Measurements from ENCODE around the gene RFX8.

Gene RFX8

GRCh38 chr2:101375653-101376052 lies 99.3 kb downstream of the RFX8 start (continued):
- TF ChIP-seq ZNF518A (tag by site-specific recombination; conservative IDR thresholded peaks at IDR 0.05; ENCODE audit: low read depth) (no peak), ZIC2 (tag by site-specific recombination; IDR thresholded peaks at IDR 0.05) (no peak)

GRCh38 chr2:101374821-101375561 lies 99.9 kb downstream of the RFX8 start:
- no peaks in the 10 kb centered on the region for H3K9me3 ChIP-seq (ENCODE audit: control insufficient read depth, insufficient read depth, low read depth, low read length)
- CTCF ChIA-PET, result interaction anchor here (0.6 to 2.1 kb wide), 2 partner anchors 13 to 866 kb away, joined by 3 to 6 read pairs; partner anchors contain the start of gene CREG2
- no peaks in the 10 kb centered on the region for H3K4me1 ChIP-seq (ENCODE audit: control insufficient read depth, insufficient read depth, low read length)
- TF ChIP-seq ELK4 (IDR thresholded peaks at IDR 0.05; ENCODE audit: borderline replicate concordance, low read depth, low read length), result no peak
- TF ChIP-seq TCF7L2 (IDR thresholded peaks at IDR 0.05; ENCODE audit: borderline replicate concordance, low read depth, low read length), result no peak
- TF ChIP-seq KLF16 (tag by site-specific recombination; IDR thresholded peaks at IDR 0.05), result no peak
- H3K4me3 ChIP-seq (ENCODE audit: low read depth, low read length), result no peak overlapping the region
- POLR2A ChIA-PET, result no interaction called here
- H3K36me3 ChIP-seq (ENCODE audit: control insufficient read depth in 2 of 2, insufficient read depth in 1 of 2, low read length in 2 of 2), result no peaks in the 10 kb centered on the region
- no peak overlapping the region for H3K27ac ChIP-seq (ENCODE audit: extremely low read depth, low read depth, low read length)

- ChIA-PET POLR2A (no interaction called here), CTCF (no interaction called here)
- Histone ChIP-seq H3K9me3 (ENCODE audit: control insufficient read depth, insufficient read depth, low read depth, low read length) (no peaks in the 10 kb centered on the region), H3K4me1 (ENCODE audit: control insufficient read depth, insufficient read depth, low read length) (no peaks in the 10 kb centered on the region), H3K36me3 (ENCODE audit: control insufficient read depth in 2 of 2, insufficient read depth in 1 of 2, low read length in 2 of 2) (no peaks in the 10 kb centered on the region), H3K4me3 (ENCODE audit: low read depth, low read length) (no peak overlapping the region), H3K27ac (ENCODE audit: extremely low read depth, low read depth, low read length) (no peak overlapping the region)
- TF ChIP-seq ZNF19 (tag by site-specific recombination; IDR thresholded peaks at IDR 0.05; ENCODE audit: low read depth) (no peak), ZNF184 (tag by site-specific recombination; IDR thresholded peaks at IDR 0.05) (peak; percentile 88), ZNF645 (tag by site-specific recombination; IDR thresholded peaks at IDR 0.05) (no peak)
Measured at GRCh38 chr2:101372792-101373191, 102.1 kb downstream of the RFX8 start.

- H3K9me3 ChIP-seq (ENCODE audit: control insufficient read depth, insufficient read depth, low read depth, low read length), result no peaks in the 10 kb centered on the region
- ChIA-PET POLR2A (no interaction called here), CTCF (interaction anchor here (0.6 kb wide), 2 partner anchors 22 to 37 kb away, joined by 3 to 11 read pairs; no protein-coding TSS in a partner anchor)
- TF ChIP-seq ZNF184 (tag by site-specific recombination; IDR thresholded peaks at IDR 0.05) (no peak), PRDM6 (tag by site-specific recombination; IDR thresholded peaks at IDR 0.05) (no peak), ZBTB6 (tag by site-specific recombination; IDR thresholded peaks at IDR 0.05) (no peak)
- no peak overlapping the region for H3K4me3 ChIP-seq (ENCODE audit: low read depth, low read length)
- no peaks in the 10 kb centered on the region for H3K4me1 ChIP-seq (ENCODE audit: control insufficient read depth, insufficient read depth, low read length)
- H3K27ac ChIP-seq (ENCODE audit: extremely low read depth, low read depth, low read length), result no peak overlapping the region
- no peaks in the 10 kb centered on the region for H3K36me3 ChIP-seq (ENCODE audit: control insufficient read depth in 2 of 2, insufficient read depth in 1 of 2, low read length in 2 of 2)
Measured at GRCh38 chr2:101371636-101372035, 103.3 kb downstream of the RFX8 start.

All from HEK293 (cell line).